Astrocyte of the cerebellum (primary cell): Measurements from ENCODE around the gene SMIM41.

Experiments used
- DNase-seq: peaks from one replicate; pipeline ENCODE4 v3.0.0-alpha.2; 2011; ENCODE audit warnings: low read depth
- H3K4me3 ChIP-seq: 2 replicates; pipeline ENCODE4 v1.5.1; 2011; ENCODE audit warnings: mild to moderate bottlenecking, low read depth, low read length, moderate library complexity
- CTCF ChIP-seq: IDR thresholded peaks from 2 replicates; pipeline ENCODE4 v1.5.1; 2012; ENCODE audit warnings: low read length, low read depth, moderate library complexity, mild to moderate bottlenecking; ENCODE audit errors: missing control alignments
- in situ Hi-C: cut with HindIII; loops from 2 replicates; pipeline ENCODE4 v1.10.0; 2017; ENCODE audit warnings: low sequenced_read_pairs

Gene SMIM41

GRCh38 chr12:52073531-52074381, 5.7 kb upstream of the SMIM41 start:
- no peak for TF ChIP-seq CTCF
- in situ Hi-C loops: no loop called here
- no peak for DNase-seq
- H3K4me3 ChIP-seq: no peak overlapping the region

- no peak for DNase-seq
- H3K4me3 ChIP-seq: no peak overlapping the region
- no peak for TF ChIP-seq CTCF
- in situ Hi-C loops: no loop called here
Observed at GRCh38 chr12:52074971-52075724, 4.4 kb upstream of the SMIM41 start.

GRCh38 chr12:52076811-52077210, 2.7 kb upstream of the SMIM41 start:
- no peak overlapping the region for H3K4me3 ChIP-seq
- in situ Hi-C loops: no loop called here
- no peak for TF ChIP-seq CTCF
- DNase-seq: no peak

GRCh38 chr12:52078276-52078675, 1.2 kb upstream of the SMIM41 start:
- in situ Hi-C loops: no loop called here
- H3K4me3 ChIP-seq: no peak overlapping the region
- TF ChIP-seq CTCF: no peak
- DNase-seq: no peak

GRCh38 chr12:52080403-52081251, 1.1 kb downstream of the SMIM41 start:
- no peak overlapping the region for H3K4me3 ChIP-seq
- in situ Hi-C loops: no loop called here
- TF ChIP-seq CTCF: no peak
- DNase-seq: no peak

GRCh38 chr12:52081263-52081733, 1.8 kb downstream of the SMIM41 start:
- in situ Hi-C loops: no loop called here
- no peak for TF ChIP-seq CTCF
- H3K4me3 ChIP-seq: no peak overlapping the region
- no peak for DNase-seq
